ENCODE results near the gene ZNF396.

Gene ZNF396

DNA sequence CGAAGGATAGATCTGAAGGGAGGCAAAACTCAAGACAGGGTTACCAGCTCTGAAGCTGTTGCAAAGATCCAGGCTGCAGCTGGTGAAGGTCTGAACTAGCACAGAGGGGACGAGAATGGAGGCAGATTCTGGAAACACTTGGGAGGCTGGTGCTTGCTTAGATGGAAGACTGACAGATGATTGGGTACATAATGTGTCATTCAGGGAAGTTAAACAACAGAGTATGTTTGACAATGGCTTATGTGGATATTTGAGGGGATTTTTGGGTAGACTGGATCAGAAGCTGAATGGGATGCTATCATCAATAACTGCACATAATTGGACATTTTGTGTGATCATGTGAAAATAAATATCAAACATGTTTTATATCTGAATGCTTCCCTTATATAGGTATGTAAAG is 2.3 kb upstream of the ZNF396 start:
- no peak for DNase-seq

DNA sequence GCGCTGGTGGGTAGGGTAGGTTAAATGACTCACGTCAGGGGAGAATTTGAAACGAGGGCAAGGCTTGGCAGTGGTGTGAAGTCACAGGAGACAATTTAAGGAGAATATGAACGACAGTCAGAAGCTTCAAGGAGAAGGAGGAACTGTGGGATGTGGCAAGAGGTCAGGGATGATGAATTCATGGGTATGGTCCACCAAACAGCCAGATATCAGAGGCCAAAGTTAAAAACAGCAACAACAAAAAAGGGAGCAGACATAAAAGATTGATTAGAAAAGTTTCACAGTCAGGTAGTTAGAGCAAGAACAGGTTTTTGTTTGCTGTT is 1.4 kb upstream of the ZNF396 start:
- DNase-seq = no peak

DNA sequence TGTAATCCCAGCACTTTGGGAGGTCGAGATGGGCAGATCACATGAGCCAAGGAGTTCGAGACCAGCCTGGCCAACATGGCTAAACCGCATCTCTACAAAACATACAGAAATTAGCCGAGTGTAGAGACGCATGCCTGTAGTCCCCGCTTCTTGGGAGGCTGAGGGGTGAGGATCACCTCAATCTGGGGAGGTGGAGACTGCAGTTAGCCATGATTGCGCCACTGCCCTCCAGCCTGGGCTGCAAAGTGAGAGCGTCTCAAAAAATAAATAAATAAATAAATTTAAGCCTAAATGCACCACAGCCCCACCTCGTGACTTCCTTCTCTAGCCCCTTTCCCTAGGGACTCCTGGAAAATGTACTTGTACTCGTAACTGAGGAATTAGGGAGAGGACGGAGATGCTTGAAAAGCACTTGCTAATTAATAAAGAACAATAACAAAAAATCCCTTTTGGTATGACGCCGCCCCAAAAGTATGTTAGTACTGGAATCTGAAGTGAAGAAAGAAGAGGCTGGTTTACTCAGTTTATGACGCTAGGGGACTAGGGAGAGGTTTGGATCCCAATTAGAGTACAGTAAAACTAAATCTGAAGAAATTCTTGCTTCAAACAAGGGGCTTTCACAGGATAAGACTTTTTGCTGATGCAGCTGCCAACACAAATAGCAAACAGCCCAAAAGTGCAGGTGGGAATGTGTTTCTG is 887 bp upstream of the ZNF396 start:
- DNase-seq = no peak

- no peak for DNase-seq
Observed at GRCh38 chr18:35376393-35376741, 770 bp downstream of the ZNF396 start.

- DNase-seq = no peak
Observed at GRCh38 chr18:35374708-35375107, 2.4 kb downstream of the ZNF396 start.

GRCh38 chr18:35371412-35372195 is 5.5 kb downstream of the ZNF396 start:
- DNase-seq = no peak

DNA sequence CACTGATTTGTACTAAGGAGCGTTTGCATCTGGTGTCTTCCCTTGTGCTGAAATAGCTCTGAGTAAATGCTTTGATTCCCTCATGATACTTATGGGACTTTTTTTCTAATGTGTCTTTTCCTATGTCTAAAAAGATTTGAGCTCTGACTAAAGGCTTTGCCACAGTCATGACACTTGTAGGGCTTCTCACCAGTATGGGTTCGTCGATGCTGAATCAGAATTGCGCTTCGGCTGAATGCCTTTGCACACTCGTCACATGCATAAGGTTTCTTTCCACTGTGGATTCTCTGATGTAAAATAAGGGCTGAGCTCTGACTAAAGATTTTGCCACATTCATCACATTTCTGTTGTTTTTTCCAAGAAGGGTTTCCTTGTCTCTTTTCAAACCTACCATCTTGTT is 8.0 kb downstream of the ZNF396 start:
- DNase-seq = no peak

GRCh38 chr18:35368595-35368994 is 8.5 kb downstream of the ZNF396 start:
- DNase-seq = no peak

DNA sequence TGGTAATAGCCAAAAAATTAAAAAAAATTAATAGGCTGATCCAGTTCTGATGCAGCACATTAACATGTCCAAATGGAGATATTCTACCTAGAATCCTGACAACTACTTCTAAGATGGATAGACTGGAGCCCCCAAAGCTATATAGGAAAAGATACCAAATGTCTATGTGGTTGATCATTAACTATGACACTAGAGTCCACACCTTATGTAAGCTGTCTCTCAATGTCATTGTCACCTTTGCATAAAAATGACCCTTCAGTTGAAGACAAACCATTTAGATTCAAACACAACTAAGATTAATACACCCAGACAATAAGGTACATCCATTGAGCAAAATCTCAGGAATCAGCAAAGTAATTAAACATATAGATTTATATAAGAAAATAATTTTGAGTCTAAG is 14.6 kb downstream of the ZNF396 start:
- no peak for DNase-seq

GRCh38 chr18:35361570-35362321 is 15.4 kb downstream of the ZNF396 start:
- DNase-seq = no peak

DNA sequence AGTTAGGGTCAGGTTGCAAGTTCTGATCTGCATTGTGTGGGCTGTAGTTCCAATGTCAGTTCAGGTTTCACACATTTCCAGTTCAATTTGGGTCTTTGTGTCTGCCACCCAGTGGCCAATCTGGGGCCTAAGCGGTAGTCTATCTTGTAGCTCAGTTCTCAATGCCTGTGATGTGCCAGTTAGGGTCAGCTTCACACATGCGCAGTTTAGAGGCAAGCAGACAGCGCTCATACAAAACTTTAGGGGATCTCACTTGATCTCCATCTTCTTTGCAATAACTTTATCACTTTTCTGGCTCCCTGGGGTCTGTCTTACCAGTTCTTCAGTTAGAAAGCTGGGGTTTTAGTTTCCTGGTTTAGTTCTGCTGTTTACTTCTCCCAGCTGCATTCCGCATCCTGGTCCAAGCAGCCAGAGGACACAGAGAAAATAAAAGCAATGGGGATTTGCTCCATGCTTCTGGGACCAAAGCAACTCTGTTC is 22.0 kb downstream of the ZNF396 start:
- DNase-seq = peak; percentile 1

DNA sequence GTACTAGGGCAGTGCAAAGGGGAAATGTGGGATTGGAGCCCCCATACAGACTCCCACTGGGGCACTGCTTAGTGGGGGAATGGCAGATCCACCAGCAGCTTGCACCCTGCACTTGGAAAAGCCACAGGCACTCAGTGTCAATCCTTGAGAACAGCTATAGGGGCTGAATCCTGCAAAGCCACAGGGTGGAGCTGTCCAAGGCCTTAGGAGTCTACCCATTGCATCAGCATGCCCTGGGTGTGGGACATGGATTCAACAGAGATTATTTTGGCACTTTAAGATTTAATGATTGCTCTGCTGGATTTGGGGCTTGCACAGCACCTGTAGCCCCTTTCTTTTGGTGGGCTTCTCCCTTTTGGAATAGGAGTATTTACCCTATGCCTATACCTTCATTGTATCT is 24.4 kb downstream of the ZNF396 start:
- DNase-seq = no peak

GRCh38 chr18:35352283-35352682 is 24.9 kb downstream of the ZNF396 start:
- DNase-seq = no peak

DNA sequence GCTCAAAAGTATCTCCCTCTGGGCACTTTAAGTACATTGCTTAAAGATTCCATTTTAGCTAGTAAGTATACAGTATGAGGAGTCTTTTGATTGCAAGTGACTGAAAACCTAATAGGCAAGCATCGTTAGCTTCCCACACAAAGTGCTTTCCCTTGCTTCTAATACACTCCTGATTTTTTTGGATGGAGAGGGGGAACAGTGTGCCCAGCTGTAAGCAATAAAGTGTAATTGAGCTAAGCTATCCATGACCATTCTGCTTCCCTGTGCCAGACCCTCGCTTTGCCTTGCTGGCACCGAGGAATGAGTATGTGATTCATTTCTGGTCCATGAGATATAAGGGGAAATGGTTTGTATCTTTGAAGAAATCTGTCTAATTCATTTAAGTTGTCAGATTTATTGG is 29.1 kb downstream of the ZNF396 start:
- DNase-seq = no peak

- DNase-seq = no peak
Observed at GRCh38 chr18:35345950-35346349, 31.2 kb downstream of the ZNF396 start.

- no peak for DNase-seq
Observed at GRCh38 chr18:35345460-35345921, 31.6 kb downstream of the ZNF396 start.

DNA sequence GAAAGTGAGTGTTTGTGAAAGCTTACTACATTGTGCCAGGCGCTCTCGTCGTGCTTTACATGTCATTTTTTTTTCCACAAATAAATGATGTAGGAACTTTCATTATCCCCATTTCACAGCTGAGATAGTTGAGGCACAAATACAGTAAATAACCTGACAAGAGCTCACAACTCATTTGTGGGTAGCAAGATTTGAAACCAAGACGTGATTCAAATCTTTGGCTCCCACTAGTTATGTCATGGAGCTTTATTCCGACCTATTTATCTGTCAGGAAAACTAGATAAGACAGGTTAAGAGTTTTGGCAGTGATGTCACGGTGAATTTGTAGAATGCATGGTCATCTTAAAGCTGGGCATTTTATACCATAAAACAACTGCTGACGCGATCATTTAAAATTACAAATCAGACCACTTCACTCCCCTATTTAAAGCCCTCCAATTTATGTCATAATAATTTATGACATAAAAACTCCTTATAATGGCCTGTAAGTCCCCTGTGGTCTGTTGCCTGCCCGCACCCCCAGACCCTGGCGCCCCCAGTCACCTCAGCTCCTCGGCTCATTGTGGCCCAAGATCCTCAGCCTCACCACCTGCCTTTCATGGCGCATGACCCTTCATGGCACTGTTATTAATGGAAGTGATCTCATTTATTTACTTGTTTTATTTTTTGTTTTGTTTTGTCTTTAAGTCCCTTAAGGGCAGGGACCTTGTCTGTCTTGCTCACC is 32.2 kb downstream of the ZNF396 start:
- DNase-seq = no peak

- peak; percentile 72 for DNase-seq
Observed at GRCh38 chr18:35343936-35344735, 33.0 kb downstream of the ZNF396 start, which contains the start of gene ZNF24. TSS of gene ZNF24 (minus strand) at chr18:35344420. CDS start at chr18:35340650, 3,770 bp downstream.

GRCh38 chr18:35343488-35343935 is 33.6 kb downstream of the ZNF396 start:
- DNase-seq = no peak

GRCh38 chr18:35337286-35337685 is 39.9 kb downstream of the ZNF396 start:
- DNase-seq = no peak

DNA sequence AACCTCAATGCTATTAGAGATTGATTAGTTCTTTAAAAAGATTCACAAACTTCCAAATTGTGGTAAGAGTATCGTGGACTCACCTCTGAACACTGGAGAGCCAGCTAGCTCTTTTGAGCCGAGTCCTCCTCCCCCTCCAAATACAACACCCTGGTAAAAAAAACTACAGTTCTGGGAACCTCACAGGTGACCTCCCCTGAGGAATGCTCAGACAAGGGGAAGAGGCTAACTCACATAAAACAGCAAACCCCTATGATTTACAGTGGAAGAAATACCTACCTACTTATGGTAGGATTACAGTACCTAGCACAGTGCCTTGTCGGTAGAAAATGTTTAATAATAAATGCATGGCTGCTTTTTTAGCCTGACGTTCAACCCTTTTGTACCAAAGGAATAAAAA is 41.3 kb downstream of the ZNF396 start:
- DNase-seq = no peak

DNA sequence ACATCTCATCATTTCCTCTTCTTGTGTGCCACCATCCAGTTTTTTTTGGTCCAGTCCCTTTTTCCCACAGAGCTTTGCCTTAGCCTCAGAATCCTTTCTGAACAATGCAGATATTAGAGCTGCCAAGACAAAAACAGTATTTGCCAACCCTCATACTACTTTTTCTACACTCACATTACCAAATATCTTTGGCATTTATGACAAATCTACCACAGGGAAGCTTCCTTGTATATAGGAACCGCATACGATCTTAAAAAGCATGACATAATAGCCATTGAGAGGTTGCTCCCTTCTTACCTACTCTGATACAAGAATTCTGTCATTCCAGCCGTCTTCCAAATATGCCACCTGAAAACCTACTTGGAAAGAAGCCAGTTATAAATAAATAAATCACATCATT is 42.3 kb downstream of the ZNF396 start:
- no peak for DNase-seq
